ENCODE data around the gene STAMBP.

DNA sequence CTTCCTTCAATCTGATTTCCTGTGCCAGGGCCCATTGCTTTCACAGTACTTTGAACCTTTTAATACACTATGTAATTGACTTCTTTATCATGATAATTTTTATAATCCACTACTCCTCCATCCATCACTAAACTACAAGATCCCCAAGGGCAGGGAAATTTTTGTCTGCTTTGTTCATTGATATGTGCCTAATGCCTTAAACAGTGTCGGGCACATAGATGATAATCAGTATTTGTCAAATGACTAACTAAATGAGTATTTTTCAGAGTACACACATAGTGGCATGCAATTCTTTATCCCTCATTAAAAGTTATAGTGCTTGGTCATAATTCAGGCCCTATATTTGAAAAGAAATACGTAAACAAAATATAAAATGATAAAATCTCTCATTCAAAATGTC, 5.3 kb upstream of the STAMBP start:
- no peak for TF ChIP-seq GABPA (IDR thresholded peaks at IDR 0.05 in 1 of 2, conservative IDR thresholded peaks at IDR 0.05 in 1 of 2)
- TF ChIP-seq, protein P1, sequence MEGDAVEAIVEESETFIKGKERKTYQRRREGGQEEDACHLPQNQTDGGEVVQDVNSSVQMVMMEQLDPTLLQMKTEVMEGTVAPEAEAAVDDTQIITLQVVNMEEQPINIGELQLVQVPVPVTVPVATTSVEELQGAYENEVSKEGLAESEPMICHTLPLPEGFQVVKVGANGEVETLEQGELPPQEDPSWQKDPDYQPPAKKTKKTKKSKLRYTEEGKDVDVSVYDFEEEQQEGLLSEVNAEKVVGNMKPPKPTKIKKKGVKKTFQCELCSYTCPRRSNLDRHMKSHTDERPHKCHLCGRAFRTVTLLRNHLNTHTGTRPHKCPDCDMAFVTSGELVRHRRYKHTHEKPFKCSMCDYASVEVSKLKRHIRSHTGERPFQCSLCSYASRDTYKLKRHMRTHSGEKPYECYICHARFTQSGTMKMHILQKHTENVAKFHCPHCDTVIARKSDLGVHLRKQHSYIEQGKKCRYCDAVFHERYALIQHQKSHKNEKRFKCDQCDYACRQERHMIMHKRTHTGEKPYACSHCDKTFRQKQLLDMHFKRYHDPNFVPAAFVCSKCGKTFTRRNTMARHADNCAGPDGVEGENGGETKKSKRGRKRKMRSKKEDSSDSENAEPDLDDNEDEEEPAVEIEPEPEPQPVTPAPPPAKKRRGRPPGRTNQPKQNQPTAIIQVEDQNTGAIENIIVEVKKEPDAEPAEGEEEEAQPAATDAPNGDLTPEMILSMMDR (IDR thresholded peaks at IDR 0.05; ENCODE audit: low read depth, low read length, missing input control): no peak
